H1 (cell line): ENCODE data around the gene MPDU1. TPM values are rescaled to one million over a fixed set of nuclear protein-coding genes. Genes with fewer than 3 reads are reported as not detected.

ENCODE experiments used
- CTCF ChIA-PET: fragments of 300-600 bp; sonication (Branson Sonifier 250); formaldehyde crosslinking; loops from one replicate; lab custom pipeline; 2021; ENCODE audit not compliant: partially characterized antibody; lab: Charles Lee
- POLR2A ChIA-PET: fragments of 300-600 bp; sonication (Branson Sonifier 250); formaldehyde crosslinking; loops from one replicate; lab custom pipeline; 2021; ENCODE audit warnings: inconsistent platforms; ENCODE audit not compliant: partially characterized antibody; lab: Charles Lee
- DNase-seq, 2 experiments: peaks; one replicate each; pipeline versions ENCODE4 v3.0.0 to v3.0.0-alpha.2; 2010 to 2022; ENCODE audit warnings: low spot score in 2 of 2, low read depth in 1 of 2, mixed read lengths in 1 of 2
- FAIRE-seq: peaks from 2 replicates; lab custom pipeline; 2011; peaks lifted over from hg19 to GRCh38; lab: Jason Lieb, UNC
- H2AFZ ChIP-seq: 2 replicates; pipeline ENCODE4 v1.8.1; 2012; ENCODE audit warnings: low read length, inconsistent platforms
- H2AK5ac ChIP-seq: 2 replicates; pipeline ENCODE4 v1.6.1; 2013; ENCODE audit warnings: low read depth, low read length
- H2BK120ac ChIP-seq: replicated peaks from 2 replicates; pipeline ENCODE3; 2013; ENCODE audit warnings: low read depth, low read length, inconsistent platforms
- H2BK12ac ChIP-seq: 2 replicates; pipeline ENCODE4 v1.6.1; 2013; ENCODE audit warnings: low read depth, low read length
- H2BK15ac ChIP-seq: 2 replicates; pipeline ENCODE4 v1.6.1; 2013; ENCODE audit warnings: low read length
- H2BK20ac ChIP-seq: 2 replicates; pipeline ENCODE4 v1.6.1; 2013; ENCODE audit warnings: low read length
- H2BK5ac ChIP-seq: 2 replicates; pipeline ENCODE4 v1.6.1; 2013; ENCODE audit warnings: low read depth, low read length
- H3K14ac ChIP-seq: 2 replicates; pipeline ENCODE4 v1.6.1; 2013; ENCODE audit warnings: inconsistent platforms; ENCODE audit not compliant: insufficient read length
- H3K18ac ChIP-seq: 2 replicates; pipeline ENCODE4 v1.6.1; 2013; ENCODE audit warnings: low read length; ENCODE audit errors: extremely low read depth
- H3K23ac ChIP-seq: 2 replicates; pipeline ENCODE4 v1.6.1; 2013; ENCODE audit warnings: inconsistent platforms; ENCODE audit not compliant: insufficient read length
- H3K23me2 ChIP-seq: 2 replicates; pipeline ENCODE4 v1.6.1; 2013; ENCODE audit warnings: low read depth, low read length
- H3K27ac ChIP-seq: 2 replicates; pipeline ENCODE4 v1.6.1; 2011; ENCODE audit warnings: low read depth, low read length, inconsistent platforms
- H3K27me3 ChIP-seq, 4 experiments: replicated peaks in 1 of 4; 1 replicate in 1 of 4; 2 replicates in 3 of 4; pipeline versions ENCODE4 v1.6.1 to v1.8.1; 2011 to 2013; ENCODE audit warnings: low read length in 3 of 4, mild to moderate bottlenecking in 3 of 4, inconsistent platforms in 2 of 4, mixed read lengths in 2 of 4, moderate library complexity in 1 of 4; ENCODE audit not compliant: control insufficient read depth in 3 of 4, insufficient read depth in 3 of 4; ENCODE audit errors: extremely low read depth in 1 of 4
- H3K36me3 ChIP-seq, 4 experiments: 2 replicates each; pipeline versions ENCODE4 v1.6.1 to v1.8.1; 2011 to 2013; ENCODE audit warnings: mild to moderate bottlenecking in 4 of 4, low read length in 3 of 4, moderate library complexity in 2 of 4, control low read depth in 1 of 4, inconsistent platforms in 1 of 4; ENCODE audit not compliant: insufficient read depth in 4 of 4, control insufficient read depth in 2 of 4
- H3K4ac ChIP-seq: replicated peaks from 2 replicates; pipeline ENCODE3; 2013; ENCODE audit warnings: low read length, low read depth, mixed read lengths, inconsistent platforms; ENCODE audit not compliant: insufficient read length
- H3K4me1 ChIP-seq, 4 experiments: replicated peaks in 1 of 4; 1 replicate in 1 of 4; 2 replicates in 3 of 4; pipeline versions ENCODE4 v1.6.1 to v1.8.1; 2011 to 2013; ENCODE audit warnings: low read length in 3 of 4, inconsistent platforms in 2 of 4, mixed read lengths in 1 of 4; ENCODE audit not compliant: insufficient read depth in 4 of 4, control insufficient read depth in 3 of 4
- H3K4me2 ChIP-seq, 2 experiments: 2 replicates each; pipeline versions ENCODE4 v1.6.1 to v1.8.1; 2011 to 2013; ENCODE audit warnings: low read depth in 2 of 2, low read length in 2 of 2, control low read depth in 1 of 2, inconsistent platforms in 1 of 2, mild to moderate bottlenecking in 1 of 2; ENCODE audit not compliant: insufficient read depth in 1 of 2
- H3K4me3 ChIP-seq, 4 experiments: fragments of 200-600, 300-600 bp in 1 of 4; sonication (generic), shearing (Covaris generic), sonication (Bioruptor Twin) in 1 of 4; 2 replicates each; pipeline versions ENCODE4 v1.5.1 to v1.8.1; 2011 to 2016; ENCODE audit warnings: low read length in 4 of 4, low read depth in 3 of 4, control low read depth in 2 of 4, inconsistent platforms in 2 of 4, mild to moderate bottlenecking in 2 of 4, mixed read lengths in 1 of 4, moderate library complexity in 1 of 4; ENCODE audit not compliant: insufficient read depth in 2 of 4; ENCODE audit errors: extremely low read depth in 1 of 4
- H3K56ac ChIP-seq: replicated peaks from 2 replicates; pipeline ENCODE3; 2013; ENCODE audit warnings: low read depth, mild to moderate bottlenecking, mixed read lengths, low read length, inconsistent platforms; ENCODE audit not compliant: insufficient read length
- H3K79me1 ChIP-seq: 2 replicates; pipeline ENCODE4 v1.6.1; 2013; ENCODE audit warnings: low read depth, low read length, control low read depth
- H3K79me2 ChIP-seq, 2 experiments: 2 replicates each; pipeline versions ENCODE4 v1.6.1 to v1.8.1; 2012 to 2013; ENCODE audit warnings: low read length in 2 of 2, mild to moderate bottlenecking in 2 of 2, inconsistent platforms in 1 of 2; ENCODE audit not compliant: insufficient read depth in 2 of 2, control insufficient read depth in 1 of 2
- H3K9ac ChIP-seq, 4 experiments: replicated peaks in 1 of 4; 1 replicate in 1 of 4; 2 replicates in 3 of 4; pipeline versions ENCODE4 v1.6.1 to v1.8.1; 2011 to 2013; ENCODE audit warnings: low read depth in 3 of 4, low read length in 3 of 4, control low read depth in 2 of 4, mild to moderate bottlenecking in 2 of 4, moderate library complexity in 2 of 4, inconsistent platforms in 1 of 4; ENCODE audit errors: extremely low read depth in 1 of 4
- H3K9me3 ChIP-seq, 2 experiments: 2 replicates each; pipeline versions ENCODE4 v1.6.1 to v1.8.1; 2012 to 2013; ENCODE audit warnings: mild to moderate bottlenecking in 2 of 2, moderate library complexity in 2 of 2, control low read depth in 1 of 2, inconsistent platforms in 1 of 2, low read depth in 1 of 2, low read length in 1 of 2, mixed read lengths in 1 of 2; ENCODE audit not compliant: insufficient read depth in 2 of 2
- H4K20me1 ChIP-seq, 2 experiments: replicated peaks in 1 of 2; 2 replicates each; pipeline versions ENCODE3 to v1.8.1; 2011 to 2013; ENCODE audit warnings: inconsistent platforms in 2 of 2, low read length in 2 of 2, mild to moderate bottlenecking in 1 of 2; ENCODE audit not compliant: insufficient read depth in 2 of 2, control insufficient read depth in 1 of 2
- H4K5ac ChIP-seq: 2 replicates; pipeline ENCODE4 v1.6.1; 2013; ENCODE audit warnings: low read length, low read depth, mixed read lengths, inconsistent platforms; ENCODE audit not compliant: insufficient read length
- H4K8ac ChIP-seq: 2 replicates; pipeline ENCODE4 v1.8.0; 2013; ENCODE audit warnings: mild to moderate bottlenecking, moderate library complexity, low read length, inconsistent platforms; ENCODE audit not compliant: insufficient read depth; ENCODE audit errors: extremely low read depth
- H4K91ac ChIP-seq: replicated peaks from 2 replicates; pipeline ENCODE3; 2013; ENCODE audit warnings: low read length, mixed read lengths, inconsistent platforms; ENCODE audit not compliant: insufficient read length
- KDM5A ChIP-seq: fragments of 200-600 bp; IDR thresholded peaks from 2 replicates; pipeline ENCODE4 v1.7.1; 2012; ENCODE audit warnings: mild to moderate bottlenecking, low read length, inconsistent platforms, mixed read lengths
- SUZ12 ChIP-seq: fragments of 200-600 bp; sonication (generic); IDR thresholded peaks from 2 replicates; pipeline ENCODE4 v1.6.1; 2012; ENCODE audit warnings: mild to moderate bottlenecking, inconsistent platforms, low read length, moderate library complexity, mixed read lengths
- WGBS, 2 experiments: shearing (Covaris generic) in 1 of 2; methylation state at CpG; one replicate each; pipeline versions ENCODE4 v1.1.6 to v1.1.7; 2013 to 2015; ENCODE audit warnings: low lambda C conversion rate in 2 of 2, mixed read lengths in 2 of 2, inconsistent platforms in 1 of 2, low coverage in 1 of 2, missing lambda C conversion rate in 1 of 2; ENCODE audit not compliant: insufficient replicate concordance in 2 of 2, insufficient coverage in 1 of 2, insufficient read length in 1 of 2; ENCODE audit errors: extremely low coverage in 1 of 2, missing lambda C conversion rate in 1 of 2; 5-methylcytosine and 5-hydroxymethylcytosine counted together
- polyA plus RNA-seq, 7 experiments: library from polyadenylated mRNA; depleted of rRNA in 3 of 7; stranded (reverse) in 5 of 7; unstranded in 2 of 7; fragments of >200 nt in 5 of 7; fragments of 200-250 nt in 2 of 7; gene quantifications; 1 replicate in 5 of 7; 2 replicates in 1 of 7; 4 replicates in 1 of 7; pipeline versions ENCODE4 v1.2.1 to v1.2.3, GENCODE V29; 2011 to 2013; ENCODE audit warnings: missing spikeins in 2 of 7, mixed read lengths in 2 of 7
- total RNA-seq: library from RNA; stranded (reverse); fragmentation: NEBNext Ultra II Directional; extraction: Animal tissue kit (Norgen Biotek cat#: 25700); gene quantifications from 2 replicates; pipeline ENCODE4 v1.2.1, GENCODE V29; 2021

Gene MPDU1
- total and polyA plus RNA-seq, 2 of the 8 experiments (the other 6 are each of a cell fraction or from before 2014, with no cell fraction given): 63.2 to 142 TPM

DNA sequence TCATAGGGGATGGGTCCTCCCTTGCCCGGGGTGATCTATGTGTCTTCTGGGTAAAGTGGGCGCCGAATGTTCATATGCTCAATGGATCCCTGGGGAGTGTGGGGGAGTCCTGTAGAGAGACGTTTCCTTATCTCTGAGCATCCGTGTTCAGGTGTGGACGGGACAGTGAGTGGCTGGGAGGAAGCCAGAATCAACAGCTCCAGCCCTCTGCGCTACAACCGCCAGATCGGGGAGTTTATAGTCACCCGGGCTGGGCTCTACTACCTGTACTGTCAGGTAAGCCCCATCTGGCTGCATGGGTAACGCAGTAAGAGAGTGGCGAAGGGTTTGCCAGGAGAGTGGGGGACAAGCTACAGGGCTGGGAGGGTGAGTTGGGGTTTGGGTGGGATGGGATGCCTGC is 27.0 kb upstream of the MPDU1 start:
- H3K23me2 ChIP-seq: peaks cover 2% of the 10 kb centered on the region; the same call in 1 of the 2 replicates
- no peak overlapping the region for H2AK5ac ChIP-seq
- H3K4me3 ChIP-seq: no peak overlapping the region
- H4K5ac ChIP-seq: no peak overlapping the region
- H2BK5ac ChIP-seq: no peak overlapping the region
- TF ChIP-seq SUZ12 (no peak), KDM5A (no peak)
- H3K27ac ChIP-seq: no peak overlapping the region
- H3K9me3 ChIP-seq: no peaks in the 10 kb centered on the region
- peak overlapping the region; percentile 58 for H3K4ac ChIP-seq
- no peak overlapping the region for H3K9ac ChIP-seq
- ChIA-PET CTCF (interaction anchor here (0.7 to 12.7 kb wide), 11 partner anchors 10 to 207 kb away, joined by 3 to 251 read pairs (median 5); partner anchors contain the start of genes SOX15, TP53 and WRAP53), POLR2A (interaction anchor here (0.8 to 37.5 kb wide), 13 partner anchors 8 to 239 kb away, joined by 3 to 1144 read pairs (median 4); partner anchors contain the start of genes ACAP1, CD68, MPDU1 and POLR2A)
- no peak overlapping the region for H3K56ac ChIP-seq
- no peak overlapping the region for H4K91ac ChIP-seq
- peak overlapping the region; percentile 39; the same call in 1 of the 2 replicates for H2BK12ac ChIP-seq
- H3K36me3 ChIP-seq: no peaks in the 10 kb centered on the region
- no peak for FAIRE-seq
- H3K18ac ChIP-seq: no peak overlapping the region
- no peaks in the 10 kb centered on the region for H3K27me3 ChIP-seq
- H2BK20ac ChIP-seq: 0 out of 2 replicates have a peak overlapping the region, but pooled peaks have one; percentile 13
- H4K8ac ChIP-seq: peak overlapping the region; percentile 41
- no peak overlapping the region for H2BK15ac ChIP-seq
- no peak overlapping the region for H3K4me2 ChIP-seq
- no peak overlapping the region for H3K23ac ChIP-seq
- peaks cover 11 to 37% (median 23%) of the 10 kb centered on the region in 4 experiments for H3K4me1 ChIP-seq
- H3K79me1 ChIP-seq: no peaks in the 10 kb centered on the region
- DNase-seq: no peak
- H3K79me2 ChIP-seq: no peaks in the 10 kb centered on the region
- H3K14ac ChIP-seq: no peak overlapping the region
- peak overlapping the region; percentile 39 for H2BK120ac ChIP-seq
- no peak overlapping the region for H2AFZ ChIP-seq
- 86% methylated on average over 12 of the region's 12 CpGs; no CpG with 5 or more reads in 1 of the 2 experiments for WGBS, 2 experiments
- peaks cover 0 to 3% of the 10 kb centered on the region in 2 experiments for H4K20me1 ChIP-seq
